Measurements from ENCODE around the gene PTS.
"Not testable (repeated sequence)": the region's sequence is repeated elsewhere in the genome, so short reads cannot be mapped to it uniquely, and the experiment has no call there.

GRCh38 chr11:112199101-112199500 lies 27.1 kb upstream of the PTS start:
- TF ChIP-seq CTCF, POLR2A (IDR thresholded peaks at IDR 0.05): not testable (repeated sequence)
